H1 (cell line): Measurements from ENCODE around the gene MMP21. TPM values are rescaled to one million over a fixed set of nuclear protein-coding genes. Genes with fewer than 3 reads are reported as not detected.

ENCODE experiments used
- CHD7 ChIP-seq: fragments of 300-600 bp; sonication (generic); IDR thresholded peaks from 2 replicates; pipeline ENCODE4 v1.7.1; 2012; ENCODE audit warnings: low read length, moderate library complexity, mild to moderate bottlenecking, inconsistent platforms; ENCODE audit not compliant: insufficient replicate concordance
- CTCF ChIP-seq, 3 experiments: IDR thresholded peaks; 1 replicate in 2 of 3; 2 replicates in 1 of 3; pipeline versions ENCODE4 v1.5.1 to v1.6.1; 2011; ENCODE audit warnings: low read length in 3 of 3, mild to moderate bottlenecking in 3 of 3, inconsistent platforms in 2 of 3, low read depth in 1 of 3, moderate library complexity in 1 of 3; ENCODE audit not compliant: insufficient read depth in 1 of 3; ENCODE audit errors: control extremely low read depth in 1 of 3
- E2F6 ChIP-seq: IDR thresholded peaks from 2 replicates; pipeline ENCODE4 v1.6.1; 2012; ENCODE audit warnings: inconsistent platforms
- FOSL1 ChIP-seq: IDR thresholded peaks from 2 replicates; pipeline ENCODE4 v1.6.1; 2011; ENCODE audit warnings: mild to moderate bottlenecking, low read depth, low read length, moderate library complexity; ENCODE audit not compliant: insufficient read depth
- KDM5A ChIP-seq: fragments of 200-600 bp; IDR thresholded peaks from 2 replicates; pipeline ENCODE4 v1.7.1; 2012; ENCODE audit warnings: mild to moderate bottlenecking, low read length, inconsistent platforms, mixed read lengths
- POLR2AphosphoS5 ChIP-seq: IDR thresholded peaks from 2 replicates; pipeline ENCODE4 v1.6.1; 2011; ENCODE audit warnings: low read depth, low read length
- SAP30 ChIP-seq: fragments of 300-600 bp; sonication (generic); IDR thresholded peaks from 2 replicates; pipeline ENCODE4 v1.7.1; 2012; ENCODE audit warnings: low read length, moderate library complexity, mild to moderate bottlenecking, inconsistent platforms; ENCODE audit not compliant: insufficient read depth, insufficient replicate concordance
- SRF ChIP-seq: IDR thresholded peaks from 2 replicates; pipeline ENCODE4 v1.6.1; 2011; ENCODE audit warnings: mild to moderate bottlenecking, low read depth, low read length, moderate library complexity
- polyA plus RNA-seq, 7 experiments: library from polyadenylated mRNA; depleted of rRNA in 3 of 7; stranded (reverse) in 5 of 7; unstranded in 2 of 7; fragments of >200 nt in 5 of 7; fragments of 200-250 nt in 2 of 7; gene quantifications; 1 replicate in 5 of 7; 2 replicates in 1 of 7; 4 replicates in 1 of 7; pipeline versions ENCODE4 v1.2.1 to v1.2.3, GENCODE V29; 2011 to 2013; ENCODE audit warnings: missing spikeins in 2 of 7, mixed read lengths in 2 of 7
- total RNA-seq: library from RNA; stranded (reverse); fragmentation: NEBNext Ultra II Directional; extraction: Animal tissue kit (Norgen Biotek cat#: 25700); gene quantifications from 2 replicates; pipeline ENCODE4 v1.2.1, GENCODE V29; 2021

The MMP21 gene
- total and polyA plus RNA-seq, 2 of the 8 experiments (the other 6 are each of a cell fraction or from before 2014, with no cell fraction given), result not detected

- TF ChIP-seq CHD7 (no peak), E2F6 (no peak), FOSL1 (no peak), KDM5A (no peak), CTCF (IDR thresholded peaks at IDR 0.05; ENCODE audit: control extremely low read depth in 1 of 3, insufficient read depth in 1 of 3, low read depth in 1 of 3, low read length in 3 of 3) (no peak), SAP30 (no peak), SRF (no peak), POLR2AphosphoS5 (no peak)
Measured at GRCh38 chr10:125816548-125816947, 40.9 kb upstream of the MMP21 start (continued).
